ENCODE measurements around the gene SLIT3. TPM values are rescaled to one million over a fixed set of nuclear protein-coding genes. Genes with fewer than 3 reads are reported as not detected.

The SLIT3 gene
- total RNA-seq, 1 experiment from 2014 or later, result 0.92 TPM

DNA sequence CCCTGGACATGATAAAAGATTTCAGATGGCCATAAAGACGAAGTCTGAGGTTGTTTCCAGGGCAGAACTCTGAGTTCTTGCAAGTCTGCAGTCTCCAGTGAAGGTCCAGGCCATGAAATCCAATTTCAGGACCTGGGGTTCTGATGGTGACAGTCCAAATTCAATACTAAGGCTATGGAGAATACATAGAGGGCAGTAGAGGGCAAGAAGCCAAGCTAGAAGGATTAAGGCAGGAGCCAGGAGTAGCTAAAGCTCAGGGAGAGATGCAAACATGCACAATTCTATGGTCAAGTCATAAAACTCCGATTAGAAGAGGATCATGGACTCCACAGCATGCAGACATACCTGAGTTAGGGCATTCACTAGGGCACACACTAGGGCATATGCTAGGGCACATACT lies 11.4 kb downstream of the SLIT3 start:
- H2AFZ ChIP-seq (ENCODE audit: low read length), result no peak overlapping the region
- H3K27ac ChIP-seq (ENCODE audit: insufficient read length, low read depth, low read length), result no peak overlapping the region
- no peak overlapping the region for H2BK12ac ChIP-seq (ENCODE audit: insufficient read length, low read depth, low read length)
- H4K20me1 ChIP-seq (ENCODE audit: control insufficient read depth, insufficient read depth, insufficient read length), result no peaks in the 10 kb centered on the region
- Mint-ChIP-seq H3K27ac (no peak overlapping the region), H3K36me3 (ENCODE audit: insufficient read depth in 1 of 3, low read depth in 3 of 3) (no peaks in the 10 kb centered on the region), H3K4me3 (no peak overlapping the region), H3K9me3 (no peaks in the 10 kb centered on the region), H3K27me3 (ENCODE audit: low read depth) (peaks cover 29% of the 10 kb centered on the region), H3K4me1 (no peaks in the 10 kb centered on the region)
- no peak overlapping the region for H3K4ac ChIP-seq (ENCODE audit: low read depth, low read length)
- H3K14ac ChIP-seq (ENCODE audit: insufficient read depth, low read length), result no peak overlapping the region
- no peaks in the 10 kb centered on the region for H3K79me2 ChIP-seq (ENCODE audit: insufficient read depth, low read length)
- H3K79me1 ChIP-seq (ENCODE audit: insufficient read depth, low read depth, low read length, poor library complexity, severe bottlenecking), result no peaks in the 10 kb centered on the region
- no peak overlapping the region for H4K91ac ChIP-seq (ENCODE audit: insufficient read length, low read depth, low read length)
- no peak for DNase-seq
- no peaks in the 10 kb centered on the region for H3K27me3 ChIP-seq (ENCODE audit: insufficient read depth, low read length)
- H3K4me2 ChIP-seq (ENCODE audit: insufficient read depth, insufficient read length, low read length), result no peak overlapping the region
- H3K9me3 ChIP-seq (ENCODE audit: control insufficient read depth, low read depth, low read length), result no peaks in the 10 kb centered on the region
- H3K18ac ChIP-seq (ENCODE audit: insufficient read length, low read depth, low read length), result no peak overlapping the region
- H4K8ac ChIP-seq (replicated peaks; ENCODE audit: insufficient read length, low read depth, low read length), result no peak overlapping the region
- no peaks in the 10 kb centered on the region for H3K23me2 ChIP-seq (ENCODE audit: insufficient read length, low read depth, low read length, poor library complexity, severe bottlenecking)
- H3K4me1 ChIP-seq (ENCODE audit: insufficient read depth, low read length), result no peaks in the 10 kb centered on the region
- H3T11ph ChIP-seq (ENCODE audit: low read length), result no peak overlapping the region
- H2BK5ac ChIP-seq (ENCODE audit: insufficient read length, low read length), result no peak overlapping the region
- H3K56ac ChIP-seq (ENCODE audit: insufficient read length, low read depth, low read length), result no peak overlapping the region
- no peak overlapping the region for H4K5ac ChIP-seq (ENCODE audit: insufficient read length, low read depth, low read length)
- no peak overlapping the region for H3K9ac ChIP-seq (ENCODE audit: extremely low read depth, insufficient read length, low read length)
- H2BK15ac ChIP-seq (ENCODE audit: low read depth, low read length), result no peak overlapping the region
- H2BK120ac ChIP-seq (ENCODE audit: low read depth, low read length, poor library complexity, severe bottlenecking), result no peak overlapping the region
- H3K23ac ChIP-seq (ENCODE audit: insufficient read length, low read depth, low read length), result no peak overlapping the region
- H2BK20ac ChIP-seq (ENCODE audit: low read depth, low read length, poor library complexity, severe bottlenecking), result no peak overlapping the region
- no CpG with 5 or more reads among the region's 2 CpGs for WGBS (ENCODE audit: extremely low coverage, insufficient read length, low lambda C conversion rate)
- H2AK5ac ChIP-seq (ENCODE audit: insufficient read length, low read length), result no peak overlapping the region
- TF ChIP-seq, protein P1, sequence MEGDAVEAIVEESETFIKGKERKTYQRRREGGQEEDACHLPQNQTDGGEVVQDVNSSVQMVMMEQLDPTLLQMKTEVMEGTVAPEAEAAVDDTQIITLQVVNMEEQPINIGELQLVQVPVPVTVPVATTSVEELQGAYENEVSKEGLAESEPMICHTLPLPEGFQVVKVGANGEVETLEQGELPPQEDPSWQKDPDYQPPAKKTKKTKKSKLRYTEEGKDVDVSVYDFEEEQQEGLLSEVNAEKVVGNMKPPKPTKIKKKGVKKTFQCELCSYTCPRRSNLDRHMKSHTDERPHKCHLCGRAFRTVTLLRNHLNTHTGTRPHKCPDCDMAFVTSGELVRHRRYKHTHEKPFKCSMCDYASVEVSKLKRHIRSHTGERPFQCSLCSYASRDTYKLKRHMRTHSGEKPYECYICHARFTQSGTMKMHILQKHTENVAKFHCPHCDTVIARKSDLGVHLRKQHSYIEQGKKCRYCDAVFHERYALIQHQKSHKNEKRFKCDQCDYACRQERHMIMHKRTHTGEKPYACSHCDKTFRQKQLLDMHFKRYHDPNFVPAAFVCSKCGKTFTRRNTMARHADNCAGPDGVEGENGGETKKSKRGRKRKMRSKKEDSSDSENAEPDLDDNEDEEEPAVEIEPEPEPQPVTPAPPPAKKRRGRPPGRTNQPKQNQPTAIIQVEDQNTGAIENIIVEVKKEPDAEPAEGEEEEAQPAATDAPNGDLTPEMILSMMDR (conservative IDR thresholded peaks at IDR 0.05), result peak; percentile 55
